ENCODE results near the gene FER1L5.
A peak's percentile ranks its signal among the peaks of the same experiment; 100 is the strongest.
"Not testable (repeated sequence)": the region's sequence is repeated elsewhere in the genome, so short reads cannot be mapped to it uniquely, and the experiment has no call there.

Gene FER1L5

DNA sequence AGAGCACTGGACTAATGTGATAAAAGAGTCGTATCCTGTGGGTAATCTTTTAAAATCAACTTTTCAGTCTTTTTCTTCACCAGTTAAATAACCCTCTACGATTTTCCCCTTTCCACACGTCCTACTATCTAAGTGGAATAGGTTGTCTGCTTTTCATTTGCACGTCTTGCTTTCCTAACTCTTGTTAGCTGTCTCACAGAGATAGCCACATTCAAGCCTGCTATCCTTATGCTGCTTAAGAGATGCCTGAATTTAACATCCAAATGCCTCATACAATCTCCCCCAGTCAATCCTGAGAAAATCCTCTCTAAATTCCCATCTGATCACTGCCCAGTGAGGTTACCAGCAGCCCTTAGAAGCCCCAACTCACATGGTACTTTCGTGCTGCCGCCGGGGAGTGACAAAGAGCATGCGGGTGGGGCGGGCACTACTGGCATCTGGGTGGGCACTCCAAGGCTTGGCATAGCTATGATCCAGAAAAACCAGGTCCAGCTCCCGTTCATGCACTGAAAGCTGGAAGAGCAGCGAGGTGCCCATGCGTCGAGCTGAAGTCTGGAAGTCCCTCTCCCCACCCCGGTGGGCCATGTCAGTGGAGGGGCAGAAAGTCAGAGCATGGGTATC lies 5.9 kb upstream of the FER1L5 start:
- DNase-seq, result peak in 1 of 2 experiments; percentile 28

DNA sequence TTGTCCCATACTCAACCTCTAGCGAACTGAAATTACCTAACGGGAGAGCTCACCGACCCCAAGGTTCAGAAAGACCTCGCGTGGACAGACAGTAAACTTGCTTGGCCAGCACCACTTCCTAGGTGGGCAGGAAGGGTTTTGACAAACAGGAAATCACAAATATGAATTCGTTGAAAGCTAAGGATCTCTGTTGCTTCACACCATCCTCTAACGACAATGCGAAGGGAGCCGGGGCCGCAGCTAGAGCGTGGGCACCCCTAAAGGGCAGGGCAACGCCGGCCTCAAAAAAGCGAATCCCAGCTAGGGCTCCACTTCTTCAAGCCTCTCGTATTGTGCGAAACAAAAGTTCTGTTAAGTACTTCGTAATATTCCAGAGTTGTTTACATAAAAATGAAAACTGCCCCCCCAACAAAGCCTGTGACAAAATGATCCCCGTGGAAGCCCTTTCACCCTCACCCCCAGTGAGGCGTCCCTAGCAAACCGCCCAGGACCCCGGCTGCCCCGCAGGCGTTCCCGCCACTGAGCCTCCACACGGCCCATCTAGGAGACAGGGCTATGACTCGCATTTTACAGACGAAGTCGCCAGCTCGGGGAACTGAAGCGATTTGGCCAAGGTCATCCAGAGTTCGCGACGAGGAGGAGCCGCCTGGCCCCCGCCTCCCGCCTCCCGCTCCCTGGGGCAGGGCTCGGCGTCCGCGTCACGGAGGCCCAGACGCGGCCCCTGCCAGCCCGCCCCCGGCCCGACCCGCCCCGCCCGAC lies 5.0 kb upstream of the FER1L5 start:
- peak; percentile 54 to 81 for DNase-seq

DNA sequence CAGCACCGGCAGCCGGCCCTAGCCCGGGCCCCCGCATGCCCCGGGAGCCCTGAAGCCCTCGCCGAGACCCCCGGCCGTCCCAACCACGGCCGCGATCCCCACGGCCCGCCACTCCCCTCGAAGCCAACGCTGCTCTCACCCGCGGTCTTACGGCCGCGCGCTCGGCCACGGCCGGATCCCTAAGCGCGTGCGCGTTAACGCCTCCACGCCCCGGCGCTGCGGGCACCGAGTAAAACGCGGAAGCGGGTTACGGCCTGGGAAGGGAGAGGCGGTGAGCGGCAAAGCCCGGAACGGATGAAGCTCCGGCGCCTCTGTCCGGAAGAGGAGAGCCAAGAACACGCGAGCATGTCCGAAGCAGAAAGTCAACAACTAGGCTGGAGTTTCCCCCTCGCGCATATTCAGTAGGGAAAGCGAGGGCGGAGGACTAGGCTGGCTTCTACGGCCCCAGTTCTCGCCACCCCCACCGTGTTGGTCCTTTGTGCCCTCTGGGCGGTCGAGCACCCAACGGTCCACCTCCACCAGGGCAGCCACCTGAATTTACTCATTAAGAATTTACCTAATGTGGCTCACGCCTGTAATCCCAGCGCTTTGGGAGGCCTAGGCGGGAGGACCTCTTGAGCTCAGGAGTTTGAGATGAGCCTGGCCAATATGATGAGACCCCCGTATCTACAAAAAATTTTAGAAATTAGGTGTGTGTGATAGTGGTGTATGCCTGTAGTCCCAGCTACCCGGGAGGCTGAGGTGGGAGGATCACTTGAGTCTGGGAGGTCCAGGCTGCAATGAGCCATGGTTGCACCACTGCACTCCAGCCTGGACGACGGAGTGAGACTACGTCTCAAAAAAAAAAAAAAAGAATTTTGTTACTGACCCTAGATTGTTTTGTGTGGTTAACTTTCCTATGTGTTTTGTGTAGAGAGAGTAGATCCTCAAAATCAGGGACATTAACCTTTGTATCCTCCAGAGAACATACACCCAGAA lies 4.1 kb upstream of the FER1L5 start, which contains the start of gene KANSL3:
TSS of gene KANSL3 (minus strand) at position 169 of the 978 bp plus-strand sequence. CDS start 1,177 bp downstream, outside the sequence.
- DNase-seq, result peak; percentile 81 to 96

DNA sequence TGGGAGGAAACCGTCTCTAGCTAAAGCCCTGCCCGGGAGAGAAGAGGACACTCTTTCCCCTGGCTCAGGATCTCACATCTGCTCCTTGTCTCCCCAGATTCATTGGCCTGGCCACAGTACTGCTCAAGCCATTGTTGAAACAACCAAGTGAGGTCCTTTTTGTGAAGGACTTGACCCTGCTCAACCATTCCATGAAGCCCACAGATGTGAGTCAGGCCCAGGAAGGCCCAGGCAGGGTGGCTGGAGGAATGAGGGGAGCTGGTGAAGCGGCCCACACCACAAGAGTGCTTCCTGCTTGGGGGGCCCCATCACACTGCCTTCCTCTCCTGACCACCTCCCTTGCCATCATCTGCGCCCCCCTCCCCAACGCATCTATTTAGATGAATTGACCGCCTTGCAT lies 5.1 kb downstream of the FER1L5 start:
- no peak for DNase-seq

DNA sequence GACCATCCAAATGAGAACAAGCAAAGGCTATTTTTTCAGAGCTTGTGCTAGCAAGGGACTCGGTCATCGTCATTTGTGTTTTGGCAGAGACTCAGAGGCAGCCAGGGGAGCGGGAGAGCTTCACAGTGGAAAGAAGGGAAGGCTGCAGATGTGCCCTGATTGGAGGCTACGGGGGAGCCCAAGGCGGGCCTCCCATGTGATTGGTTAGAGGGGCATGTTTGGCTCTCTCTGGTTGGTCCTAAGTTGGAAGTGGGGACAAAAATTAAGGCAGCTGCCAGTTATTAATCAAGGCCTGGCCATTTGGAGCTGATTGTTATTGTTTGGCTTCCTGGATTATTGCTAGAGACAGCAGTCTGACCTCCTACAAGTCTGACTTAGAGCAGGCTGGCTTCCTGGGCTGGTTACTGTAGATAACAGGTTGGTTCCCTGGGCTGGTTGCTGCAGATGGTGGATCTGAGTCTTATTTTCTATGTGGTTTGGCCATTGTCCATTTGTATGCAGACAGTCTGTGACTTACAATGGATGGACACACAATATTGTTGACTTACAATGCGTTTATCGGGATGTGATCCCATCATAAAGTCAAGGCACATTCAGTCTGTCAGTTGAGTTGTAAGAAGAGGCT lies 5.9 kb downstream of the FER1L5 start:
- DNase-seq, result no peak

DNA sequence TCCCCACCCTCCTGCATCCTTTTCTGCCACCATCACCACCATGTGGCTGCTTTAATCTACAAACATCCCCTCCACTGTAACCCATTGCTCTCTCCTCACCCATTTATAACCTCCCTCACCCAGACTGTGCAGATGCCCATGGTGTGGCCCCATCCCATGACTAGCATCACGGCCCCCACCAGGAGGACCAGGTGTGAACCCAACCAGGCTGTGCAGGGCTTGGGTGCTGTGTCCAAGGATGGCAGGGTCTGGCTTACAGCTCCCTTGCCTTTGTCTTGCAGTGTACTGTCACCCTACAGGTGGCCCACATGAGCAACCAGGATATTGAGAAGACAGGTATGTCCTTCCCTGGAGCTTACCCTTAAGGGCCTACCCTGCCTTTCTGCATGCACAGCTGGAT lies 6.8 kb downstream of the FER1L5 start:
- DNase-seq, result no peak

DNA sequence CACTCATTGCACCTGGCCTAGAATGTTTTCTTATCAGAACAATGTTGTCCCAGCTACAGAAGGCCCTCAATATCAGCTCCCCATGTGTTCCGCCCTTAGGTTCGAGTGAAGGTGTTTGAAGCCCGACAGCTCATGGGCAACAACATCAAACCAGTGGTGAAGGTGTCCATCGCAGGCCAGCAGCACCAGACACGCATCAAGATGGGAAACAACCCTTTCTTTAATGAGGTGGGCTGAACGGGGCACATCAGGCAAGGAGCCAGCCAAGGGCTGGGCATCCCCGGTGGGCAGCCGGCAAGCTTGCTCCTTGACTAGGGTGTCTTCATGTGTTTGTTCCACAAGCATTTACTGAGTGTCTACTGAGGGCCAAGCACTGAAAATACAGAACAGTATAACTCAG lies 9.2 kb downstream of the FER1L5 start:
- no peak for DNase-seq

DNA sequence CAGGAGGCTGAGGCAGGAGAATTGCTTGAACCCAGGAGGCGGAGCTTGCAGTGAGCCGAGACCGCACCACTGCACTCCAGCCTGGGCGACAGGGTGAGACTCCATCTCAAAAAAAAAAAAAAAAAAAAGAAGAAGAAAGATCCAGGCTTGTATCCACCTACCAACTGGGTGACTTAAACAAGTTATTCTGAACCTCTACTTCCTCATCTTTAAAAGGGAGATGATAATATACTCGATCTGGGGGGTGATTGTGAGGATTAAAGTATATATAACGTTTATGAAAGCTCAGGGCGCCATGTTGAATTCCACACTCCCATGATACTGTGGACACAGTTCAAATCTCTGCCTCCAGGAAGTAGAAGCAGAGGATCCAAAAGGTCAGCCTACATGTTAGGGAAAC lies 12.2 kb downstream of the FER1L5 start:
- not testable (repeated sequence) for DNase-seq

DNA sequence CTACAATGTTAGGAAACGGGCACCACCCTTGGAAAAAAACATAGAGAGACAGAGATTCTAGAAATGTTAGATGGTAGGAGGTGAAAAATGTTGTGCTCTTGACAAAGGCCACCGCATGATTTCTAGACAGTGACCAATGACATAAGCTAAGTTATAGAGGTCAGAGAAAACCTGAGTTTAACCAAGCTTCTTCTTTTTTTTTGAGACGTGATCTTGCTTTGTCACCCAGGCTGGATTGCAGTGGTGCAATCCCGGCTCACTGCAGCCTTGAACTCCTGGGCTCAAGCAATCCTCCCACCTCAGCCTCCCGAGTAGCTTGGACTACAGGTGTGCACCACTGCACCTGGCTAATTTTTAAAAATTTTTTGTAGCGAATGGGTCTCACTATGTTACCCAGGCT lies 13.0 kb downstream of the FER1L5 start:
- no peak for DNase-seq

DNA sequence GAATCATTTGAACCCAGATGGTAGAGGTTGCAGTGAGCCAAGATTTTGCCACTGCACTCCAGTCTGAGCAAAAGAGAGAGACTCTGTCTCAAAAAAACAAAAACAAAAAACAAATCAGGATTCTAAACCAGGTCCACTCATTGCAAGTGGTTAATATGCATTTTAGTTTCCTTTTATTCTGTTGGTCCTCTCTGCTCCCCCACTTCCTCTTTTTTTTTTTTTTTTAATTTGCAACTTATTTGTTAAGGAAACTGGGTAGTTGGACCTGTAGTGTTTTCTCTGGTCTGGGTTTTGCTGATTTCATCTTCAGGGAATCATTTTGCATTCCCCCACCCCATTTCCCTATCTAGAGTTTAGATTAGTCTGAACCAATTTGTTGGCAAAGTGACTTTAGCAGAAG lies 14.0 kb downstream of the FER1L5 start:
- peak in 1 of 2 experiments; percentile 33 for DNase-seq

DNA sequence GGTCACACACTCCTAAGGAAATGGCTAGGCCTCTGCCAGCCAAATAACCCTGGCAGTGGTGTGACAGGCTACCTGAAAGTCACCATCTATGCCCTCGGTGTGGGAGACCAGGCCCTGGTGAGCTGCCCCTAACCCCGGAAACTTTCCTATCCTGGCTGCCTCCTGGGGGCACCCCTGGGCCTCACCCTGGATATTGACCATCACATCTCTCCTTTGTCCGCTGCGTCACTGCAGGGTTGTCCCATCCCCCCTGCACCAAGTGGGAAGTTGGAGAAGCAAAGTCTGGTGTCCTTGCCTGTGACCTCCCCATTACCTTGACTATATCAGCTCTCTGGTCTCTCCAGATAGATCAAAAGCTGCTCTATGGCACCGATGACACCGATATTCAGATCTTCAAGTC lies 18.8 kb downstream of the FER1L5 start:
- DNase-seq, result no peak

DNA sequence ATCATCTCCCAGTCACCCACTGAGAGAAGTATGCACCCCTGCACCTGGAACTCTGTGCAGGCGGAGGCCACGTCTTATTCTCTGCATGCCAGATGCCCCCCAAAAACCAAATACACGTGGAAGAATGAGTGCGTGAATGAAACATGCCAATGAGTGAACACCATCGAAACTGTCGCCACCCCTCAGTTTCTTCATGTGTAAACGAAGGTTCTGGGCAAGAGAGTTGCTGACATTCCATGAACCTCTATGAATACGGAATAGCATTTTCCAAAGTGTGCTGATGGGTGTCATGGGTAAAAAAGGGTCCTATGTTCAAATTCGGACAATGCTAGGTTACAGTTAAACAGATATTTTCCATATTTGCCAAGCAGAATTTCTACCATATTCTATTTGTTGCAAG lies 19.8 kb downstream of the FER1L5 start:
- no peak for DNase-seq

DNA sequence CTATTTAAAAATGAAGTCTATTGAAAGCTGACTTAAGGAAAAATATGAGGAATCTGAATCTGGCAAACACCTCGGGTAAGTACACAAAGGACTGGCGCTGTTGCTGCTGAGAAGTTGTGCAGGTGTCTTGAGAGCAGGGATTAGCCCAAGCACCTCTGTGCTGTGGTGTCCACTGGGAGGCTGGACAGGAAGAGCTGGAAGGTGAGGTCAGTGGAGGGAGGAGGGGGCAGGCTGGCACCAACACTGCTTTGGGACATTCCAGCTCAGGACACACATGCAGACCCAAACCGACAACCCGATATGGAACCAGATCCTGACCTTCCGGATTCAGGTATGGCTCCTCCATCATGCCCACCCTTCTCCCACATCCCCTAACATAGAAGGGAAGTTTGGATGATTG lies 20.6 kb downstream of the FER1L5 start:
- DNase-seq, result no peak

DNA sequence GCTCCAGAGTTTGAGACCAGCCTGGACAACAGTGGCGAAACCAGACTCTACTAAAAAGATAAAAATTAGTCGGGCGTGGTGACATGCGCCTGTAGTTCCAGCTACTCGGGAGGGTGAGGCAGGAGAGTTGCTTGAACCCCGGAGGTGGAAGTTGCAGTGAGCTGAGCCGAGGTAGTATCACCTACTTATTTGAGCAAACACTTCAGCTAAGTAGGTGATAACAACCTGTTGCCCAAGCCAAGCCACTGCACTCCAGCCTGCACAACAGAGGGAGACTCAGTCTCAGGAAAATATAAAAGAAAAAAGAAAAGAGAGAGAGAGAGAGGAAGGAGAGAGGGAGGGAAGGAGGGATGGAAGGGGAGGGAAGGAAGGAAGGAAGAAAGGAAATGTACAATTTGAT lies 21.3 kb downstream of the FER1L5 start:
- no peak for DNase-seq

DNA sequence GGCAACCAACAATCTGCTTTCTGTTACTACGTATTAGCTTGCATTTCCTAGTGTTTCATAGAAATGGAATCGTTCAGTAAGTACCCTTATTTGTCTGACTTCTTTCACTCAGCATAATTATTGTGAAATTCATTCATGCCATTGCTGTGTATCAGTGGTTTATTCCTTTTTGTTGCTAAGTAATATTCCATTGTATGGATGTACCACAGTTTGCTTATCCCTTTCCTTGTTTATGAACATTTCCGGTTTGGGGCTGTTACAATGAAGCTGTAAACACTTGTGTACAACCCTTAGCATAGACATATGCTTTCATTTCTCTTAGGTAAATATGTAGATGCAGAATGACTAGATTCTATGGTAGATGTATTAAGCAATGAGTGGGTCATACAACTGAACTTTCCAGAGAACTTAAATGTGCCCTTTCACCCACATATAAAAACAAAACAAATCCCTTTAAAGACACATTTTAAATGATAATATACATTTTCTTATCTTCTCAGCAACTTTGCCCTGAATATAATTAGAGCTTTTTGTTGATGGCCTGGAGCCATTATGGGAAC lies 21.9 kb downstream of the FER1L5 start:
- DNase-seq, result no peak

DNA sequence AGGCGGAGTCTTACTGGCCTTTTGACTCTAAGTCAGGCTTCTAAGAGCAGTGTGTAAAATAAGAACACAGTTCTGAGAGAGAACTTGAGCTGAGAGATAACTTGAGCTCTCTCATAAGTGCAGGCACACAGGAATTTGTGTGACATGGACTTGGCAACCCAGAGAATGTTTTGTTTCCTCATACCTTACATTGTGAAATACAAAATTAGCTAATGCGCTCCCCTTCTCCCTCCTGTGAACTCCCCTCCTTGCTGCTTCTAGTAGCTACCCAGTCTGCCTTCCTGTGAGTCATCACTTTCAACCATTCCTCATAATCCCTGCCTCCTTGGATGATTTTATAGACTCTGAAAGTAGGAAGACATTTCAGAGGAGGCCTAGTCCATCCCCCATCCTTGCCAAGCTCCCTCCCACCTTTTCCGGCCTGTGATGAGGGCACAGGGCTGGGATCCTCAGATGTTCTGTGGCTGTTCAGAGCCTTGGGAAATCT lies 22.6 kb downstream of the FER1L5 start:
- no peak for DNase-seq

DNA sequence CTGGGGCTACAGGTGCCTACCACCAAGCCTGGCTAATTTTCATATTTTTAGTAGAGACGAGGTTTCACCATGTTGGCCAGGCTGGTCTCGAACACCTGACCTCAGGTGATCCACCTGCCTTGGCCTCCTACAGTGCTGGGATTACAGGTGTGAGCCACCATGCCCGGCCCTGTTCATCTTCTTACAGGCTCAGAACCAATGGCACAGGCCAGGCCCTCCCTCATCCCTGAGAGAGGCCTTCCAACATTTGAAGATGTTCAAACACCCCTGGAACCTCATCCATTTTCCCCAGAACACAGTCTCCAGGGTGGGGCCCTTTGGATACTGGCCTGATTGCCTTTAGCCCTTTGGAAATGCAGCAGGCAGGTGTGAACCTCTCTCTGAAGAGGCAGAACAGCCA lies 23.2 kb downstream of the FER1L5 start:
- DNase-seq, result not testable (repeated sequence)

DNA sequence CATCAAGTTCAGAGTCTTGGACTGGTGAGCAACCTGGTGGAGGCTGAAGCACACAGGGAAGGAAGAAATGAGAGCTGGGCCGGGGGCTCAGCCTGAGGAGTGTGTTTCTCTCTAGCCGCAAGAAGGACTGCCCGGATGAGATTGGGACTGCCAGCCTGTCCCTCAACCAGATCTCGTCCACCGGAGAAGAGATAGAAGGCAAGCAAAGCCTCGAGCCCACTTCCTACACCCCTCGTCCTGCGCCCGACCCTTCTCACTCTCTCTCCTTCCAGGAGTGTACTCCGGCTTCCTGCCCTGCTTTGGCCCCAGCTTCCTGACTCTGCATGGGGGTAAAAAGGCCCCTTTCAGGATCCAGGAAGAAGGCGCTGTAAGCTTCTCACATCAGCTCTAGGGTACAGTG lies 26.2 kb downstream of the FER1L5 start:
- DNase-seq, result no peak

DNA sequence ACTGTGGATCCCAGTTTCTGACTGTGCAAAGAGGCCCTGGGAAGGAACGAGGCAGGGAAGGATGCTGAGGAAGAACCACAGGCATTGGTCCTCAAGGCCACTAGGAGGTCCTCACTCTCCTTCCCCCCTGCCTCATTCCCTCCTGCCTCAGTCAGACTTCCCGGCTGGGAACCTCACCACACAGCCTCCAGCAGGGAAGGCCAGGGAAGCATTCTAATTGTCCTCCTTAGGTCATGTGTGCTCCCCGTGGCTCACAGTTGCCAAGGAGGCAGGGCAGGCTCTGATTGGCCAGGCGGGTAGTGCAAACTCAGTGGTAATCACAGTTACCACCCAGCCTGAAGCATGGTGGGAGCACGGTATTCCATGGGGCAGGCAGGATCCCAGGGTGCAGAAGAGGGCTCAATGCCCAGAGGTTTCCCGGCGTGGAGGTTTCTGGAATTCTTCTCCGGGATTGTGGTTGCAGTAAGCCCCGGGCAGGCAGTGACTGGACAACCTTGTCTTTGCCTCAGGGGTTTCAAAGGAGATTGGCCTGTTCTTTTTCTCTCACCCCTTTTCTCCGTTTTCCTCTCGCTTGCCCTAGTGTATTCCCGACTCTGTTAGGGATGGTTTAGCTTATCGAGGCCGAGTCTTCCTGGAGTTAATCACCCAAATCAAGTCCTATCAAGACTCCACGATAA lies 27.1 kb downstream of the FER1L5 start:
- no peak for DNase-seq

DNA sequence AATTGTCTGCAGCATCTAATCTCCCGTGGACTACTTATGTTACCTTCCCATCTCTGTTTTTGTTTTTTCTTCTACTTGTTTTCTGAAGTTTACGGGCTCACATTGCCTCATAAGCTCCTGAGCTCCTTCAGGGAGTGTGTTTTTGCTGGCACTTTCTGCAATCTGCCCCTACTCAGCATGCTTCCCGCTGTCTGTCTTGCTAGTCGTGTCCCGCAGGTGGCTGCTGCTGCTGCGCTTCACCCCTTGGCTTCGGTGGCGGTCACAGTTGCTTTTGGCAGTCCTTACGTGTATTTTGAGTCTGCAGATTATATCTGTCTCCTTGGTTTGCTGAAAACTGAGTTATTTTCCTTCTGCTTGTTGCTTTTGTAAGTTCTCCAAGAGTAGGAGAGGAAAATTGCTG lies 37.3 kb downstream of the FER1L5 start:
- peak in 1 of 2 experiments; percentile 41 for DNase-seq

DNA sequence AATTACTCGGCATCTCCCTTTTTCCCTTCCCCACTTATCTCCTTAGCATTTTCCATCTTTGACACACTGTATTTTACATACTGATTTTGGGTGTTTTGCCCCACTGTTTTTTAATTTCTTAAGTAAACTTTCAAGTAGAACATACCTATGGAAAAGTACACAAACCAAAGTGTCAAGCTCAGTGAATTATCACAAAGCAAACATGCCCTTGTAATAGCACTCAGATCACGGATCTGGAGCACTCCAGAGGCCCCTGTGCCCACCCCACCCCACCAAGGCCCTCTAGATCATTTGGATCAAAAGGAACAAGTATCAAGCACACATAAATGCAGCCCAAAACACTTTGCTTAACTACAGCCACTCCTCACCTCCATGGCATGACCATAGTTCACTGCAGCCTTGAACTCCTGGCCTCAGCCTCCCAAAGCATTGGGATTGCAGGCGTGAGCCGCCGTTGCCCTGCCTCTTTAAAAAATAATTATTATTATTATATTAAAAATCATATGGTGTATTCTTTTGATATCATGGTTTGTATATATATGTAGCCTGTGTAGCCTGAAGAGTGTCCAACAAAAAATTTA lies 38.1 kb downstream of the FER1L5 start:
- no peak for DNase-seq

Measured in NCI-H526 (cell line).